ENCODE results near the gene KMT5C.

GRCh38 chr19:55373306-55373992 is 33.8 kb downstream of the KMT5C start:
- TF ChIP-seq CTCF (IDR thresholded peaks at IDR 0.05) (no peak), POLR2A (IDR thresholded peaks at IDR 0.05) (no peak)
